Natural killer cell treated with Interleukin-12 subunit alpha and Interleukin-12 subunit beta and Interleukin-15 and Interleukin-18, amount 100 ng/mL, for 72 hours (primary cell): ENCODE measurements around the gene GAB2. TPM values are rescaled to one million over a fixed set of nuclear protein-coding genes. Genes with fewer than 3 reads are reported as not detected.

Experiments
- ATAC-seq, 2 donors: fragments of 150-1000 bp; cut with Tn5 transposase in 1 of 2; sonication (Bioruptor Pico), chemical (Tn5 transposase) in 1 of 2; 2 replicates each; pipeline ENCODE4 v1.10.0; 2021
- DNase-seq: peaks from one replicate; pipeline ENCODE4 v3.0.0; 2022; ENCODE audit warnings: low spot score
- H3K27ac Mint-ChIP-seq, 2 donors: 1 replicate in 1 of 2; 2 replicates in 1 of 2; pipeline ENCODE4 v1.8.0; 2022; ENCODE audit warnings: mixed read lengths in 2 of 2, mild to moderate bottlenecking in 1 of 2, moderate library complexity in 1 of 2
- H3K27me3 Mint-ChIP-seq, 2 donors: 1 replicate in 1 of 2; 2 replicates in 1 of 2; pipeline ENCODE4 v1.8.0; 2022; ENCODE audit warnings: mixed read lengths in 2 of 2
- H3K36me3 Mint-ChIP-seq: one replicate; pipeline ENCODE4 v1.8.0; 2022; ENCODE audit warnings: mixed read lengths
- H3K4me1 Mint-ChIP-seq, 2 donors: 1 replicate in 1 of 2; 2 replicates in 1 of 2; pipeline ENCODE4 v1.8.0; 2022; ENCODE audit warnings: low read depth in 2 of 2, mixed read lengths in 2 of 2, mild to moderate bottlenecking in 1 of 2
- H3K4me3 Mint-ChIP-seq: one replicate; pipeline ENCODE4 v1.8.0; 2022; ENCODE audit warnings: mixed read lengths
- H3K9me3 Mint-ChIP-seq: 2 replicates; pipeline ENCODE4 v1.8.0; 2022; ENCODE audit warnings: mixed read lengths
- total RNA-seq, 2 donors: library from RNA; stranded (reverse); gene quantifications; one replicate each; pipeline ENCODE4 v1.2.3, GENCODE V29; 2022

GAB2 gene
- total RNA-seq, 2 donors from 2014 or later, result 1.9 to 8.7 TPM

GRCh38 chr11:78444726-78445125 lies 27.1 kb upstream of the GAB2 start:
- Mint-ChIP-seq H3K27me3 (no peaks in the 10 kb centered on the region), H3K27ac (no peak overlapping the region), H3K9me3 (no peaks in the 10 kb centered on the region), H3K4me3 (no peak overlapping the region), H3K4me1 (no peaks in the 10 kb centered on the region), H3K36me3 (no peaks in the 10 kb centered on the region)
- DNase-seq (no peak), ATAC-seq (no peak)

DNA sequence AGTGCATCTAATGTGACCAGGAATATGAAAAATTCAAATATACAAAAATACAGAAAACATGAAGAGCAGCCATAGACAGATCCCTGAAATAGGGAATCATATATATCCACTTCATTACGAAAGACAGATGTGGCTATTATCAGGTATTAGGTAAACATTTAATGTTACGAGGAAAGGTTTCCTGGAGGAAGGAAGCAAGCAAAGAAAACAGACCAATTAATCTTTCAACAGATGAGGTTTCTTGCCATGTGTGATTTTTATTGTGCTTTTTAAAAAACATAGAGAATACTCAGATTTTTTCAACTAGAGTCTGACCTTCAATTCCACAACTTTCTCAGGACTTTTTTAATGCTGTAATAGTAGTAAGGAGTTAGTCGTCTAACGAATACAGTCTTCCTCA lies 24.3 kb upstream of the GAB2 start:
- H3K27ac Mint-ChIP-seq, result no peak overlapping the region
- no peaks in the 10 kb centered on the region for H3K4me1 Mint-ChIP-seq
- DNase-seq, result no peak
- no peaks in the 10 kb centered on the region for H3K9me3 Mint-ChIP-seq
- H3K36me3 Mint-ChIP-seq, result no peaks in the 10 kb centered on the region
- H3K4me3 Mint-ChIP-seq, result no peak overlapping the region
- no peak for ATAC-seq
- no peaks in the 10 kb centered on the region for H3K27me3 Mint-ChIP-seq

DNA sequence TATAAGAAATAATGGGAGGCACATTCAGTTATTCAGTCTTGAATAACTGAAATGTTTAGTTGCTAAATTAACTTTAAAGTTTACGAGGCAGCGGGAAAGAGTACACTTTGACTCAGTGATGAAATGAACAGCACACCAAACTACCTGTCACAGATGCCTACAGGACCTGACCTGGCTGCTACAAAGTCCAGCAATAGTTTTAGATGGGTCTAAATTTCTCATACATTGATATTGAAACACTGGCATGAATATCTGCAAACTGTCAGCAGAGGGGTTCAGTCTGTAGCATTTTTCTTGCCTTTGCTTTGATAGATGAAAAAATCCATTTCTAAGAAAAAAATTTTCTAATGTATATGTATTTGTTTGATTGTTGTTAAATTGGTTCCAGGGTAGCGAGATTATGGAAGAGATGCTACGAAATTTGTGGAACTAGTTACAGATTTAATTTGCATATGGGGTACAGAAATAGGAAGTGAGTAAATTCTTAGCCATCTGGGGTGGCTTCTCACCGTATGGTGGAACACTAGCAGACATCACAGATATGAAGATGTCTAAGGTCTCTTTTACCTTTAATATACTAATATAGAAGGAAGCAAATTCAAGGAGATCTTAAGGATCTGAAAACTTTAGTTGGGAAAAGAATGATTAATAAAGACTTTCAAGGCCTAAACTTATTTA lies 20.8 kb upstream of the GAB2 start:
- Mint-ChIP-seq H3K4me1 (no peaks in the 10 kb centered on the region), H3K9me3 (no peaks in the 10 kb centered on the region), H3K27me3 (no peaks in the 10 kb centered on the region), H3K27ac (no peak overlapping the region), H3K36me3 (no peaks in the 10 kb centered on the region), H3K4me3 (no peak overlapping the region)
- ATAC-seq (no peak), DNase-seq (no peak)

GRCh38 chr11:78432956-78433355 lies 15.3 kb upstream of the GAB2 start:
- Mint-ChIP-seq H3K36me3 (no peaks in the 10 kb centered on the region), H3K27me3 (no peaks in the 10 kb centered on the region), H3K4me1 (peaks cover 3 to 10% of the 10 kb centered on the region in 2 donors), H3K4me3 (no peak overlapping the region), H3K27ac (no peak overlapping the region), H3K9me3 (no peaks in the 10 kb centered on the region)
- DNase-seq (no peak), ATAC-seq (no peak)

DNA sequence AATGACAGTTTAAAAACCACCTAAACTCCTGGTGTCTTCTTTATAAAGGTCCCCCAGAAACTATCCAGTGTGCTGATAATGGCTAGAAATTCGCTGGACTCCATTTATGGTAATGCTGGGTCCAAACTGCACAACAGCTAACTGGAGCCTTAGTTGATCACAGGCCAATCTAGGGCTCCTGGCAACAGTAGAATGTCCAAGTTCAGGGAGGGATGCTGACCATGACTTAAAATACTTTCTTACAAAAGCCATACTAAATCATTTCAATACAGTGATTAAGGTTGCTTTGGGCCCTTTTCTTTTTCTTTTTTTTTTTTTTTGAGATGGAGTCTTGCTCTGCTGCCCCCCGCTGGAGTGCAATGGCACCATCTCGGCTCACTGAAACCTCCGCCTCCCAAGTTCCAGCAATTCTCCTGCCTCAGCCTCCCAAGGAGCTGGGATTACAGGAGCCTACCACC lies 14.5 kb upstream of the GAB2 start:
- H3K27ac Mint-ChIP-seq, result no peak overlapping the region
- no peaks in the 10 kb centered on the region for H3K9me3 Mint-ChIP-seq
- H3K4me3 Mint-ChIP-seq, result no peak overlapping the region
- H3K4me1 Mint-ChIP-seq, result peaks cover 9 to 19% of the 10 kb centered on the region in 2 donors
- ATAC-seq (no peak), DNase-seq (no peak)
- H3K27me3 Mint-ChIP-seq, result peaks cover 0 to 3% of the 10 kb centered on the region in 2 donors
- H3K36me3 Mint-ChIP-seq, result no peaks in the 10 kb centered on the region

DNA sequence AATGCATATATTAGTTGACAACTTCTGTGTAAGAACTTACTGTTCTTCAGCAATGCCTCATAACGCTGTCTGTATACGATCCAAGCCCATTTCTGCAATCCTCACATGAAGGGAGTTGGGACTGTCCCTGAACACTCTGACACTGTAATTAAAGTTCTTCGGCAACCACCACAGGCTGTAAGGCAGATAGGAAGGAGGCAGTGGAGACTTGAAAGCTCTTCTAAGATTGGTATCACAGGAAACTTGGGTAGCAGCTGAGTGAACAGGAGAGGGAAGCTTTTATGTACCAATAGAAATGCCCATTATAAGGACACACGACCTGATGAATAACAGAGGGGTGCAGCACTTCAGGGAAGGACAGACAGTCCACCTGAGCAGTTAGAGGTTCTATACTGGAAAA lies 12.0 kb upstream of the GAB2 start:
- peak in 1 of 2 donors; percentile 47 for ATAC-seq
- Mint-ChIP-seq H3K27ac (peak overlapping the region in 1 of 2 donors; percentile 21), H3K4me3 (peak overlapping the region; percentile 2), H3K36me3 (no peaks in the 10 kb centered on the region), H3K27me3 (peaks cover 0 to 5% of the 10 kb centered on the region in 2 donors), H3K4me1 (peaks cover 19 to 31% of the 10 kb centered on the region in 2 donors), H3K9me3 (no peaks in the 10 kb centered on the region)
- DNase-seq, result no peak

- Mint-ChIP-seq H3K27ac (peak overlapping the region in 1 of 2 donors; percentile 21), H3K36me3 (no peaks in the 10 kb centered on the region), H3K4me3 (peak overlapping the region; percentile 2), H3K4me1 (peaks cover 22 to 36% of the 10 kb centered on the region in 2 donors), H3K27me3 (peaks cover 0 to 5% of the 10 kb centered on the region in 2 donors), H3K9me3 (no peaks in the 10 kb centered on the region)
- DNase-seq, result no peak
- no peak for ATAC-seq
Observed at GRCh38 chr11:78429209-78429608, 11.6 kb upstream of the GAB2 start.

GRCh38 chr11:78428773-78429172 lies 11.2 kb upstream of the GAB2 start:
- ATAC-seq, result no peak
- peak overlapping the region; percentile 78 for H3K4me3 Mint-ChIP-seq

DNA sequence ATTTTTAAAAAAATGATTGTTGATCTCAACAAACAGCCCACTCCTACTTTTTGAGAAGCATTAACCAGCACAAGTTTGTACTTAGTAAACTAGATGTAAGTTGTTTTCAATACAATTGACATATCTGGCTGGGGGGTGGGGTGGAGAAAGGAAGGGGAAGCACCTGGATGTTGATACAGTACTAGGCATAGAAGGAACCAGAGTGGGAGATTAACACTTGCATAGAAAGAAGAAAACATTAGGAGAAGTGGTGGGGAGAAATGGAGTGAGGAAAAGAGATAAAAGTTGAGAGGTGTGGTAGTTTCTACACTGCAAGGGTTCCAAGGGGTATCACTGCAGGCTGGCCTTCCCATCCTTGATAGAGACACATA lies 10.6 kb upstream of the GAB2 start:
- ATAC-seq, result no peak
- Mint-ChIP-seq H3K4me3 (peak overlapping the region; percentile 78), H3K36me3 (no peaks in the 10 kb centered on the region), H3K4me1 (peaks cover 22 to 38% of the 10 kb centered on the region in 2 donors), H3K9me3 (no peaks in the 10 kb centered on the region), H3K27me3 (peaks cover 0 to 5% of the 10 kb centered on the region in 2 donors), H3K27ac (peak overlapping the region in 1 of 2 donors; percentile 52)
- DNase-seq, result no peak

More at GRCh38 chr11:78428773-78429172, 11.2 kb upstream of the GAB2 start:
- H3K36me3 Mint-ChIP-seq, result no peaks in the 10 kb centered on the region
- no peak overlapping the region for H3K27ac Mint-ChIP-seq
- H3K9me3 Mint-ChIP-seq, result no peaks in the 10 kb centered on the region
- H3K4me1 Mint-ChIP-seq, result peaks cover 22 to 38% of the 10 kb centered on the region in 2 donors
- H3K27me3 Mint-ChIP-seq, result peaks cover 0 to 5% of the 10 kb centered on the region in 2 donors
- DNase-seq, result no peak

- Mint-ChIP-seq H3K36me3 (no peaks in the 10 kb centered on the region), H3K27me3 (peaks cover 0 to 5% of the 10 kb centered on the region in 2 donors), H3K4me3 (peak overlapping the region; percentile 78), H3K4me1 (peaks cover 22 to 38% of the 10 kb centered on the region in 2 donors), H3K9me3 (no peaks in the 10 kb centered on the region), H3K27ac (peak overlapping the region; percentile 11 to 52)
- ATAC-seq (peak; percentile 76 to 88), DNase-seq (no peak)
Observed at GRCh38 chr11:78427615-78428265, 10.1 kb upstream of the GAB2 start.

- ATAC-seq (no peak), DNase-seq (no peak)
- peaks cover 22 to 38% of the 10 kb centered on the region in 2 donors for H3K4me1 Mint-ChIP-seq
- H3K27me3 Mint-ChIP-seq, result peaks cover 4 to 7% of the 10 kb centered on the region in 2 donors
- H3K36me3 Mint-ChIP-seq, result no peaks in the 10 kb centered on the region
- H3K9me3 Mint-ChIP-seq, result no peaks in the 10 kb centered on the region
- H3K27ac Mint-ChIP-seq, result peak overlapping the region in 1 of 2 donors; percentile 11
- peak overlapping the region; percentile 6 for H3K4me3 Mint-ChIP-seq
Observed at GRCh38 chr11:78426845-78427244, 9.2 kb upstream of the GAB2 start.

- peaks cover 8 to 13% of the 10 kb centered on the region in 2 donors for H3K27me3 Mint-ChIP-seq
- H3K9me3 Mint-ChIP-seq, result no peaks in the 10 kb centered on the region
- DNase-seq, result no peak
- no peak for ATAC-seq
- H3K27ac Mint-ChIP-seq, result peak overlapping the region; percentile 65 to 72
- H3K4me1 Mint-ChIP-seq, result peaks cover 22 to 38% of the 10 kb centered on the region in 2 donors
- no peaks in the 10 kb centered on the region for H3K36me3 Mint-ChIP-seq
- H3K4me3 Mint-ChIP-seq, result no peak overlapping the region
Observed at GRCh38 chr11:78425399-78426070, 7.9 kb upstream of the GAB2 start.

- peak overlapping the region; percentile 65 to 72 for H3K27ac Mint-ChIP-seq
- peaks cover 15 to 16% of the 10 kb centered on the region in 2 donors for H3K27me3 Mint-ChIP-seq
- peaks cover 22 to 38% of the 10 kb centered on the region in 2 donors for H3K4me1 Mint-ChIP-seq
- ATAC-seq, result peak; percentile 22 to 54
- H3K36me3 Mint-ChIP-seq, result no peaks in the 10 kb centered on the region
- DNase-seq, result no peak
- peak overlapping the region; percentile 68 for H3K4me3 Mint-ChIP-seq
- no peaks in the 10 kb centered on the region for H3K9me3 Mint-ChIP-seq
Observed at GRCh38 chr11:78424334-78425270, 7.0 kb upstream of the GAB2 start.
